Stimulated activated CD4-positive, alpha-beta T cell treated with anti-CD3 and anti-CD28 coated beads, Interleukin-4, amount 100 ng/mL, for 4 hours (primary cell): ENCODE results near the gene PLCG2.
A peak's percentile ranks its signal among the peaks of the same experiment; 100 is the strongest.
"Not testable (repeated sequence)": the region's sequence is repeated elsewhere in the genome, so short reads cannot be mapped to it uniquely, and the experiment has no call there.

ENCODE experiments used
- DNase-seq, 2 experiments: peaks; one replicate each; pipeline ENCODE4 v3.0.0-alpha.2; 2020

The PLCG2 gene

GRCh38 chr16:81850197-81850944 is 71.3 kb downstream of the PLCG2 start:
- no peak for DNase-seq

GRCh38 chr16:81852347-81852746 is 73.3 kb downstream of the PLCG2 start:
- no peak for DNase-seq

DNA sequence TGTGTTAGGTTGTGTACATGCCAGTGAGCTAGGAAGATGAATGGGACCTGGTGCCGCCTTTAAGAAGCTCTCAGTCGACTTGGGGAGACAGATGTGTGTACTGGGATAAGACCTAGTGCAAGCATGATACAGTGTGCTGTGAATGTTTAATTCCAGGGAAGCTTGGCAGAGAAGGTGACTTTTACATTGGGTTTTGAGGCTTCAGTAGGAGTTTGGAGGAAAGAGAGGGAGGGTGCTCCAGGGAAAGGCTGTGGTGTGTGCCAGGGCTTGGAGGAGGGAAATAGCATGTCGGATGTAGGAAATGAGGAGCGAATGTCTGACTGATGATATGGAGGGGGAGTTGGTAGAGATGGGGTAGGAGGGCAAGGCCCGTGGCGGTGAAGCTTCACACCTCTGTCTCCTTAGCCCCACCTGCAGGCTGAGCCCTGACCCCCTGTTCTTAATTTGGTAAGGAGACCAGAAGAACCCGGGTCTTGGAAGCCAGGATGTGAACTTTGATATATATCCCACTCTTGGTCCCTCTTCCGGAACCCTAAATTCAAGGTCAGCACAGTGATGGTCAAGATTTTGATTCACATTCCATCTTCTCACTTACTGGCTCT is 76.6 kb downstream of the PLCG2 start:
- DNase-seq = no peak

DNA sequence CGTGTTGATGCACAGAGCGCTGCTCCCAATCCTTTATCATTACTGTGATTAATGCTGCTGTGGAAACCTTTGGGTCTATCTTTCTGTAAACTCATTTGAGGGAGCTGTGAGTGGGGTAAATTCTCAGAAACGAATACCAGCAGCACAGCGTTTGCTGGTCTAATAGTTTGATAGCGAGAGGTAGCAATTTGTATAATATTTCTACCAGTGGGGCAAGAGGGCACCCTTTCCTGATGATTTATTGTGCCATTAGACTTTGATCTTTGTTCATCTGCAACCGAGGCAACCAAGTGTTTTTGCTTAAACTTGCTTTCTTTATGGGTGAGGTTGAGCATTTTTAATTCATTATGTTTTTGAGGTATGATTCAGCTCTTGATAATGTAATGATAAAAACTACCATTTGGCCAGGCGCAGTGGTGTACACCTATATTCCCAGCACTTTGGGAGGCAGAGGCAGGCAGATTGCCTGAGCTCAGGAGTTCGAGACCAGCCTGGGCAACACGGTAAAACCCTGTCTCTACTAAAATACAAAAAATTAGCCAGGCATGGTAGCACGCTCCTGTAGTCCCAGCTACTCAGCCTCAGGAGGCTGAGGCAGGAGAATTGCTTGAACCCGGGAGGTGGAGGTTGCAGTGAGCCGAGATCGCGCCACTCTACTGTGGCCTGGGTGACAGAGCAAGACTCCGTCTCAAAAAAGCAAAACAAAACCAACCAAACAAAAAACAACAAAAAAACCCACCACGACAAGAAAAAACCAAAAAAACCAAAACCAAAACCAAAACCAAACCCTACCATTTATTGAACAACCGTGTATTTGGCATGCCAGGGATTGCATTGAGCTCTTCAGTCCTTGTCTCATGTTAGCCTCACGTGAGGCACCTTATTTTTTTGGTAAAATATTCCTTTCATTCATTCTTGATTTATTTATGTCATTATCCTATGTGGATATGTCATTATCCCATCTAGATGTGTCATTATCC is 81.5 kb downstream of the PLCG2 start:
- no peak for DNase-seq

DNA sequence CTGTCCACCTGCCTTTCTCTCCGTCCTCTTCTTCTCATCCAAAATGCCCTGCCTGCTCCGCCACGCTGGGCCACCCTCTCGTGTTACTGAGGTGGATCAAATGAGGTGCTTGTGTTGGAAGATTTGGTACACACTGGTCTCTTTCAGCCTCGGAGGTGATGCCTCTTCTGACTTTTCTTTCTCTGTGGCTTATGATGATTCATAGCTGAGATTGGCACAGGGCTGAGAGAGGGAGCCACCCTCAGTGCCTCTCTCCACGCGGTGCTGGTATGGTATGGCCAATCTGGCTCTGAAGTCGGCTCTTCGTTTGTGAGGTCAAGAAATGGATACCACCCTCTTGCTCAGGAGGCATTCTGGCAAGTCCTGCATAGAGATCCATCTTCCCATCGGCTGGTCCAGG is 82.4 kb downstream of the PLCG2 start:
- DNase-seq = no peak

DNA sequence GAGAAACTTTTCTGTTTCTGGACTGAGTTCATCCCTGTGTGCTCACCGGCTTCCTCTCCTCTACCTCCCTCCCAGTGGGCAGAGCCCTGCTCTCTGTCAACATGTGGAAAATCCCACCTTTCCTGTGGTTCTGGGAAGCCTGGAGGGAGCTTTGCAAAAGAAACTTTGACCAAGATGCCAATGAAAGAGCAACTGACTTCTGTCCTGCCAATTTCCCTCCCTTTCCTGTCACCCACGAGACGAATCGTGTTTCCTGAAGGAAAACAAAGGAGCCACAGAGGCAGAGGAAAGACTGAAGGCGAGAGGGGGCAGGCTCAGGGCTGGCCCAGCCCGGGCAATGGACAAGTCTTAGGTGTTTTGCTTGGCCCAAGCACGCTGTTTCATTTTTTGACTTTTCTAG is 82.8 kb downstream of the PLCG2 start:
- no peak for DNase-seq

GRCh38 chr16:81863630-81864352 is 84.7 kb downstream of the PLCG2 start:
- DNase-seq = no peak

- DNase-seq = no peak
These were observed 85.7 kb downstream of the PLCG2 start for GRCh38 chr16:81864646-81865382.

GRCh38 chr16:81866820-81867440 is 87.8 kb downstream of the PLCG2 start:
- DNase-seq = no peak

DNA sequence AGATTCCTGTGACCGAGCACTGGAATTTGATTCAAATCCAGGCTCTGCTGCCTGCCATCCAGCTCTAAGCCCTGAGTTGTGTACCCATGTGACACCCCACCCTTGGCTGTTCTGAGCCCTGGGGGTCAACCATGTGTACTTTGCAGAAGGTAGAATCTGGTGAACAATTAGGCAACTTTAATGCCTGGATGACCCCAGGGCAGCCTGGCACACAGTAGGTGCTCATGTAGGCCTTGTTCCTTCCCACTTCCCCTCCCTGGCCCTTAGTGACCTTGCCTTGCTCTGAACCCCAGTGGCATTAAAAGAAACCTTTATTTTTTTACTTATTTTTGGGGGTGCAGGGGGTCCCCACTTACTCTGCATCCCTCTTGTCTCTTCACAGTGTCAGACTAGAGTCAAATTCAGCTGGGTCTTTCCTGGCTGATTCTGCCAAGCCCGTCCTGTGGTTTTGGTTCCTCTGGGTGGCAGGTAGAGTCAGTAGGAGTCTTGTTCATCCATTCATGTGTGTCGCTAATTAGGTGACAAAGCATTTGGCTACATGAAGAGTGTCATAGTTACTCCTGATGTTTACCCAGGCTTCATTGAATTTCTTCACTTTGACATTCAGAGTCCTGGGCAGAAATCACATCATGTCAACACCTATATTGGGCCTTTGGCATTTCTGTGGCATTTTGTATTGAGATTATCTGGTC is 89.1 kb downstream of the PLCG2 start:
- no peak for DNase-seq

GRCh38 chr16:81869326-81869725 is 90.2 kb downstream of the PLCG2 start:
- DNase-seq = no peak

- no peak for DNase-seq
These were observed 94.1 kb downstream of the PLCG2 start for GRCh38 chr16:81873206-81873605.

GRCh38 chr16:81873843-81874752 is 95.0 kb downstream of the PLCG2 start:
- peak in 1 of 2 experiments; percentile 36 for DNase-seq

GRCh38 chr16:81875461-81875860 is 96.4 kb downstream of the PLCG2 start:
- no peak for DNase-seq

DNA sequence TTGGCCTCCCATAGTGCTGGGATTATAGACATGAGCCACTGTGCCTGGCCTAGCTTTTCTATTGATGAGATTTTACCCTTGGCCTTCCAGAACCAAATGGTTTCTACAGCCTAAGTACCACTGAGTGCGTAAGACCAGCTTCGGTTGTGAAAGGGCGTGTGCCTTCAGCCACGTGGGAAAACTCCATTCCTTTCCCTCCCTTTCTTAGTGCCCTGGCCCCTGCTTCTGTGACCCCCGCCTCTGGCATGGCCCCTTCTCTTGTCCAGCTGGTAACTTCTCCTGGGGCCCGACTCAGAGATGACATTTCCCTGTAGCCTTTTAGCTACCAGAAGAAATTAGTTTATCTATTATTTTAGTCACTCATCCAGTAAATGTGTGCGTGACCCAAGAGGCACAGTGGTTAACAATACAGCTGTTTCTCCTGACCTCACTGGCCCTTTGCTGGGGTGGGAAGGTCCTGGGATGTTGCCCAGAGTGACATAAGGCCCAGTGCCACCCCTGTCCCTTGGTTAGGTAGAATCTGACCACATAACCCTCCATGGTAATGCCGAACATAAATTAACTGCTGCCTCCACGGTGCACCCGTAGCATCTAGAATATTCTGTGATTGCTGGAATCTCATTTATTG is 97.3 kb downstream of the PLCG2 start:
- DNase-seq = no peak

- DNase-seq = not testable (repeated sequence)
These were observed 98.4 kb downstream of the PLCG2 start for GRCh38 chr16:81877490-81877889.

DNA sequence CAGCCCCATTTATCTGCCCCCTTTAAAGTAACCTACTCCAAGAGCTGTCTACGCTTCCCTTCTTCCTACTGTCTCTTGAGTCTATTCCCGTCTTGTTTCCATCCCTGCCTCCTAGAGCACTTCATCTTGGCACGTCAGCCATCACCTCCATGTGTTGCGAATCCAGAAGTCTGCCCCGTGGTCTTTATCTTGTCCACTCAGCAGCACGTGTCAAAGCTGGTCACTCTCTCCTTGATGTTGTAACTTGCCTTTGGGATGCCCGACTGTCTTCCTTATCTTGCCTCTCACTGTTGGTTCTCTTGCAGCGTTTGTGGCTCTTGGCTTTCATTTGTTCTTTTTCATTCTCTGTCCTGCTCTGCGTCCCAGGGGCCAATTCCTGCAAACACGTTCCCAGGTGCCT is 99.4 kb downstream of the PLCG2 start:
- no peak for DNase-seq

DNA sequence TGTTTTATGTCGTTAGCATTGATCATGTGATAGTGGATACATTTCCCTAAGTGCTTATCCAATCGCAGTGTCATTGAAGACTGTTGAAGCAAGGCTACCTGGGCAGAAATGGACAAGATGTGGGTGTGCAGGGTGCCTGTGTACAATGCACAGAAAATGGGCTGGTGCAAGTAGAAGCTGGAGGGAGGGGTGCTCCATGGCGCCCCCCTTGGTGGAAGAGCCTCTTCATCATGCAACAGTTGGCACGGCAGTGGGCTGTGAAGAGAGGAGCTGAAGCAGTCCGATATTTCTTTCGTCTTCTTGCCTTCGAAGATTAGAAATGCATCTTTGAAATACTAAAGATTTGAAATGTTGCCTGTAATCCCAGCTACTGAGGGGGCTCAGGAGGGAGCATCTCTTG is 100.5 kb downstream of the PLCG2 start:
- DNase-seq = no peak

- no peak for DNase-seq
These were observed 101.7 kb downstream of the PLCG2 start for GRCh38 chr16:81880816-81881215.
